HG03342 (cell line): Measurements from ENCODE around the gene SPATA13.
"Not testable (repeated sequence)": the region's sequence is repeated elsewhere in the genome, so short reads cannot be mapped to it uniquely, and the experiment has no call there.

ENCODE experiments used
- ATAC-seq: cut with Tn5 transposase; IDR thresholded peaks from one replicate; pipeline ENCODE4 v1.9.1; 2021; ENCODE audit warnings: mild to moderate bottlenecking, moderate library complexity; ENCODE audit not compliant: unreplicated experiment

Gene SPATA13

GRCh38 chr13:24160458-24161009, at the start of gene SPATA13:
SPATA13 (plus strand) TSS chr13:24160720; CDS start chr13:24222930, 62,210 bp downstream.
- peak; percentile 86 for ATAC-seq

DNA sequence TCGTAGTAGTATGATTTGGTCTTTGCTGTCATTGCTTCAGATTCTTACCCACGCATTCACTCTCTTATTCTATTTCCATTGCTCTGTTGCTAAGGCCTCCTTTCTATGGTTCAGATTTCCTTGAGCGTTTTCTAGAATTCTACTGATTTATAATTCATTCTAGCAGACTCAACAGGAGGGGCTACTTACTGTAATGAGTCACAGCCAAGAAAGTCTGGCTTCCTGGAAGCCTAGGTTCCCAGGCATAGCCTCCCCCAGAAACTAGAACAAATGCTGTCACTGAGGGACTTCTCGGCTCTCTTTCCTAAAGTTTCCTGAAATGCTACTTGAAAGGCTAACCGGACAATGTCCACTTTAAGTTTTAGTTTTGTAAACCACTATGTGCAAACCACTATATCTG, 47.7 kb upstream of the SPATA13 start:
- ATAC-seq: no peak

- no peak for ATAC-seq
These were observed 44.8 kb upstream of the SPATA13 start for GRCh38 chr13:24115671-24116070.

GRCh38 chr13:24116131-24116530, 44.4 kb upstream of the SPATA13 start:
- ATAC-seq: no peak

DNA sequence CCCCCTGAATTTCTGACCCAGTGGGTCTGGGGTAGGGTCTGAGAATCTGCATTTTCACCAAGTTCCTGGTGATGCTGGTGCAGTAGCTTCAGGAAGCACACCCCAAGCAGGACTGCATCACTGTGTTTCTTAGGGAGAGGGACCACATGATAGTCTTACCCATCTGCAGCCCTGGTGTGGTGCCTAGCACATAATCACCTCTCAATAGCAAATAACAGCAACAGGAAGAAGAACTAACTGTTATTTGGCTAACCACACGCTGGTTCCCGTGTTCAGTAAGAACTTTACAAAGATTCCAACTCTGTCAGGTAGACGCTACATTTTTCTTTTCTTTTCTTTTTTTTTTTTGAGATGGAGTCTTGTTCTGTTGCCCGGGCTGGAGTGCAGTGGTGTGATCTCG, 41.9 kb upstream of the SPATA13 start:
- ATAC-seq: no peak

- no peak for ATAC-seq
These were observed 40.7 kb upstream of the SPATA13 start for GRCh38 chr13:24119626-24120508.

DNA sequence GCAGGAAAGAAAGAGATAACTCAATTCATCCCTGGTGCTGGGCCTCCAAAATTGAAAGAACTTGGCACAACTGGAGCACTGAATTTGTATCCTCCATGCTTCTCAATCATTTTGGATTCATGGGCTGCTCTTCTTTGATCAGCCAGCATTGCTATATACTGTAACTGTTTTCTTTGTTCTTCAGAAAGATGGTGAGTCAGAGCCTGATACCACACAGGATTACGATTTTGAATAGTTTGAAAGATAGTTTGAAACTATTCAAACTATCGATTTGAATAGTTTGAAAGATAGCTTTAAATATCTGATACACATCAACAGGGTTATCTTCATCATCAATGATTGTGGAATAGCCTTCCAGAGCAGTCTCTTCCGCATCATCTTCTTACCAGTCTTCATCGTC, 38.5 kb upstream of the SPATA13 start:
- not testable (repeated sequence) for ATAC-seq

DNA sequence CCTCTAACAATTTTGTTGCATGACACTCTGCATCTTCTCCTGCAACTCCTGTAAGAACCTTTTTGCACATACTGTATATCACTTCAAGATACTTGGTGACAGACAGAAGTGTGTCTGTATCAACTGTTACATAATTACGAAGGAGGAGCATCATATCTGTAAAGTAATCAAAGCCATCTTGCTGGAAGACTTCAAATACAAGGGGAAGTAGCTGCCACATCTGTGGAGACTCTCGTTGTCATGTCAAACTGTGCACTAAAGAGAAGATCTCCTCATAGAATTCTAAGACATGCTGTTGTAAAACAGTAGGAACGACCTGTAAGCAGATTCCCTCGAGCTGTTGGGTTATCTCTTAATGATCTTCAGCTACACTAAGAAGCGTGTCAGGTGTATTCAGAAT, 38.0 kb upstream of the SPATA13 start:
- no peak for ATAC-seq

DNA sequence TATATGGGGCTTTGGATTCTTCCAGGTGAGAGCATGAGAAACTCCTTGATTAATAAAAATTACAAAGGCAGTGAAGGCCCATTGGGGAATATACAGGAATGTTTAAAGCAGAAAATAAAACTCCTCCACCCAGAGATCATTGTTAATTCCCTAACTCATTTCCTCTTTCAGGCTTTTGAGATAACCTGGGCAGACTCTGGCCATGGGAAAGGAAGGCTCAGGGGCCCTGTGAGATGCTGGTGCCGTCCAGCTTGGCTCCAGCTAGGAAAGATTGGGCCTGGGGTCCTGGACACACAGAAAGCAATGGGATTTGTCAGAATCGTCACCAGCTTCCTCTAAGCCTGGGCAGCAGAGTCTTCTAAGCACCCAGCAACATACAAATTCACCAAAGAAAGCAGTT, 36.8 kb upstream of the SPATA13 start:
- ATAC-seq: no peak

- ATAC-seq: peak; percentile 88
These were observed 35.6 kb upstream of the SPATA13 start for GRCh38 chr13:24124789-24125476.

DNA sequence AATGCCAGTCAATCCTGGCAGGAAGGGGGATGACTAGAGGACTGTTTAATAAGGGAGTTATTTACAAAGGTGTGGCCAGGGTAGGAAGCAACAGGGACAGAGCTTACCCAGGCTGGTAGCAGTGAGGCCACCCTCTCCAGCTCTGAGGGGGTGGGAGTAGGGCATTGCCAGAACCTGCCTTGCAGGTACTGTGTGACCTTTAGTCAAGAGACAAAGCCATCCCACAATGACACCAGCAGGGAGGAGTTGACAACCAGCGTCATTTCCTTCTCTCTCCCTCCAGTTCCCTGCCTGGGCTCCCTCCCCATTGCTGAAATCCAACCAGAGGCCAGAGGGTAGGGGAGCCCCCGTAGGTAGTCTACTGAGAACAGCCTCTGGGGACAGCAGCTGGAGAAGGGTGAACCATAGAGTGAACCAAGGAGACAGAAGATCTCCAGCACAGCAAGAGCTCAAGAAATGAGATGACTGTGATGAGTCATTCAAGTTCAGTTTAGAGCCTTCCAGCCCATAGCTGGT, 33.3 kb upstream of the SPATA13 start:
- ATAC-seq: peak; percentile 64

- ATAC-seq: no peak
These were observed 32.4 kb upstream of the SPATA13 start for GRCh38 chr13:24128112-24128511.

- no peak for ATAC-seq
These were observed 31.6 kb upstream of the SPATA13 start for GRCh38 chr13:24128962-24129361.

GRCh38 chr13:24129914-24130774, 30.4 kb upstream of the SPATA13 start:
- ATAC-seq: no peak

DNA sequence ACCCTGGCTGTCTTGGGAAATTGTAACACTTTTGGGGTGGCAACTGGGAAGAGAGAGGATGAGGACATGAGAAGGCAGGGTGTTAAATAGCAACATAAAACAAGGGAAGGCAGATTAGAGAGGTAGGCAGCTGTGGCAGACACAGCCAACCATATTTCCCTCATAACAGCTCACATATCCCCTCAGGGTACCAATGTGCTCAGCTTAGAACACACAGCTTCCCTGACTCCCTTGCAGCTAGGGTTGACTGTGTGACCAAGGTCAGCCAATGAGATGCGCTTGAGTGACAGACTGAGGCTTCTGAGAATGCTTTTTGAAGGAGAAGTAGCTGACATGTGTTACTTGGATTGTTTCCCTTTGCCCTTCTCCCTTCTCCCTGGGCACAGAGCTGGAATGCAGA, 28.8 kb upstream of the SPATA13 start:
- no peak for ATAC-seq

GRCh38 chr13:24133021-24133795, 27.3 kb upstream of the SPATA13 start:
- no peak for ATAC-seq

GRCh38 chr13:24134231-24134630, 26.3 kb upstream of the SPATA13 start:
- no peak for ATAC-seq

GRCh38 chr13:24134757-24135156, 25.8 kb upstream of the SPATA13 start:
- ATAC-seq: no peak

DNA sequence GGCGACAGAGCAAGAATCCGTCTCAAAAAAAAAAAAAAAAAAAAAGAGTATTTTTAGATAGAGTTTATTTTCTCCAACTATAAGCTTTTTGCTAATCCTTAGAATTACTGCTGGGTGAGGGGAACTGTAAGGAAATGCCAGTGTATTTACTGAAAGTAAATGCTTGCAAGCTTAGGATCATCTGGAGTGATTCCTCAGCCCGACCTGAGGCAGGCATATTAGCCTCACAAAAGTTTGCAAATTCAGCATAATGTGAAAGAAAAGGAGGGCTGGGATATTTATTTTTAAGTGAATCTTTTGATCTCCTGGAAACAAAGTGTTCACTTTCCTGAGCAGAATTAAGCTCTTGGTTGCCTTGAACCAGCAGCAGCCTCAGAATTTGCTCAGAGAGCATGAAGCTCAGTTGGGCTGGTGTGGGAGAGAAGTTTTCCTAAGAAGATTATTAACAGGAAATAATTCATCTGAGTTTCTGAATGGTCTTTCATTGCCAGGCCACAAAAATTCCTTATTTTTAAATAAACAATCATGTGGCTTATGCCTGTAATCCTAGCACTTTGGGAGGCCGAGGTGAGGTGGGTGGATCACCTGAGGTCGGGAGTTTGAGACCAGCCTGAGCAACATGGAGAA, 24.7 kb upstream of the SPATA13 start:
- no peak for ATAC-seq
